Measurements from ENCODE around the gene TANC1. TPM values are rescaled to one million over a fixed set of nuclear protein-coding genes. Genes with fewer than 3 reads are reported as not detected.

The TANC1 gene
- total RNA-seq, 1 donor from 2014 or later: 56.9 TPM

DNA sequence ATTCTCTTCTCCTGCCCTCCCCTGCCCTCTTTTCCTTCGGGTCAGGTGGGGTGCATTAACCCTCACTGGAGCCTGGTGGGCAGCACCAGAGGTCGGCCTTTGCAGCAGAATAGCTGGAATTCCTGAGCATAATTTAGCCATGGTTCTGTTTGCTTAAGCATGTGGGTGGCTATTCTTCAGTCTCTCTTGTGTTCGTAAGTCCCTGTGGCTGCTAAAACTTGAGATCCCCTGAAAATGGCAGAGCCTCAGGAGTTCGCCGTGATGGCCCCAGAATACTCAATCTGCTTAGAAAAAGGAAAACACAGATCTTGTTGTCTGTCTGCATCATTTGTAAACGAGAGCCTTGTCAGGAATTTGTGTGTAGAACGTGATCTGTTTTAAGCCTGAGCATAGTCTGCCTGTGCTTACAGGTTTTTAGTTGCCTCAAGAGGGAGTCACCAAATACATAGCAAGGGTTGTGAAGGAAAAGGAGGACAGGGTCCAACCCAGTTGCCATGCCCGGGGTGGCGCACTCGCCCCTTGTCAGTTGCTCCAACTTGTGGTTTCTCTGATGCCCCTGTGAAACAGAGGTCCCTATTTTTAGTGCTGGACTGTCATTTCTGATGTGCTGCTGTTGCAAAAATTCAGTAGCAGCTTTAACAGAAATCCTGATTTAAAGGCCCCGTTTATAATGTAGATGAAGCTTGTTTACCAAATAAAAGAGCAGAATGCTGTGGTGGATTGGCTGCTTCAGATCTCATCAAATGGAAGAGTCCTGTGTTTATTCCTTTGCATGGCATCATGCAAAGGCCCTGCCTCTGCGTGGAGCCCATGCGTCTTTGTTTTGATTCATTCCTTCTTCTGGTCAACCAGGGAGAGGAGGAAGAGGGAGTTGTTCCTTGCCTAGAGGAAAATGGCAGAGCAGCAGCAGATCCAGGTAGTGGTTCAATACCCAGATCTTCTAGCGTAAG, 243.3 kb downstream of the TANC1 start:
- no peak for TF ChIP-seq CTCF (conservative IDR thresholded peaks at IDR 0.05)
- no peak for DNase-seq (ENCODE audit: extremely low spot score, unreplicated experiment)
- Mint-ChIP-seq H3K4me3 (peak overlapping the region; percentile 21), H3K27ac (peak overlapping the region; percentile 77), H3K9me3 (no peaks in the 10 kb centered on the region), H3K4me1 (ENCODE audit: unreplicated experiment) (peaks cover 26% of the 10 kb centered on the region), H3K36me3 (peaks cover 37% of the 10 kb centered on the region), H3K27me3 (no peaks in the 10 kb centered on the region)

DNA sequence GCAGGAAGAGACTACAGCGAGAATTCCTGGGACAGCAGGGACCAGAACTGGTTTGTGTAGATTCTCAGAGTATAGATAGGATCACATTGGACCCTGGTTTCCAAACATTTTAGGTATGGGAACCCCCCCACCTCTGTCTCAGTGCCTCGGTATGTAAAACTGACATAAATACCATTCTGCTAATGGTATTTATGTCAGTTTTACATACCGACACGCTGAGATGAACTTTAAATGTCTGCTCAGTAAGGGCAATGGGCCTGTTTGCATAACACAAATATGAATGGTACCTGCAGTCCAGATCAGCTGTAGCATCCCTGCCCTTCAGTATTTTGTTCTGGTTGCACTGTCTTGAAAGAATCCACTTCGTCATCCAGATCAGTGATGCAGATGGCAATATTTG, 244.9 kb downstream of the TANC1 start:
- no peak for DNase-seq (ENCODE audit: extremely low spot score, unreplicated experiment)
- Mint-ChIP-seq H3K4me1 (ENCODE audit: unreplicated experiment) (peaks cover 23% of the 10 kb centered on the region), H3K36me3 (peaks cover 38% of the 10 kb centered on the region), H3K27ac (no peak overlapping the region), H3K4me3 (no peak overlapping the region), H3K27me3 (no peaks in the 10 kb centered on the region), H3K9me3 (no peaks in the 10 kb centered on the region)
- no peak for TF ChIP-seq CTCF (conservative IDR thresholded peaks at IDR 0.05)

- no peak overlapping the region for H3K4me3 Mint-ChIP-seq
- no peak for DNase-seq (ENCODE audit: extremely low spot score, unreplicated experiment)
- H3K27me3 Mint-ChIP-seq: no peaks in the 10 kb centered on the region
- H3K9me3 Mint-ChIP-seq: no peaks in the 10 kb centered on the region
- peaks cover 20% of the 10 kb centered on the region for H3K4me1 Mint-ChIP-seq (ENCODE audit: unreplicated experiment)
- peaks cover 44% of the 10 kb centered on the region for H3K36me3 Mint-ChIP-seq
- no peak for TF ChIP-seq CTCF (conservative IDR thresholded peaks at IDR 0.05)
- H3K27ac Mint-ChIP-seq: peak overlapping the region; percentile 59
These were observed 246.0 kb downstream of the TANC1 start for GRCh38 chr2:159214325-159214865.

GRCh38 chr2:159215116-159215515, 246.7 kb downstream of the TANC1 start:
- peaks cover 49% of the 10 kb centered on the region for H3K36me3 Mint-ChIP-seq
- H3K27ac Mint-ChIP-seq: peak overlapping the region; percentile 39
- no peak for TF ChIP-seq CTCF (conservative IDR thresholded peaks at IDR 0.05)
- H3K27me3 Mint-ChIP-seq: no peaks in the 10 kb centered on the region
- H3K9me3 Mint-ChIP-seq: no peaks in the 10 kb centered on the region
- H3K4me3 Mint-ChIP-seq: no peak overlapping the region
- no peak for DNase-seq (ENCODE audit: extremely low spot score, unreplicated experiment)
- peaks cover 13% of the 10 kb centered on the region for H3K4me1 Mint-ChIP-seq (ENCODE audit: unreplicated experiment)

- peaks cover 48% of the 10 kb centered on the region for H3K36me3 Mint-ChIP-seq
These were observed 249.2 kb downstream of the TANC1 start for GRCh38 chr2:159217676-159218075.

More at GRCh38 chr2:159217676-159218075, 249.2 kb downstream of the TANC1 start:
- no peak for TF ChIP-seq CTCF (conservative IDR thresholded peaks at IDR 0.05)
- Mint-ChIP-seq H3K9me3 (no peaks in the 10 kb centered on the region), H3K27me3 (no peaks in the 10 kb centered on the region), H3K4me3 (no peak overlapping the region), H3K27ac (no peak overlapping the region), H3K4me1 (ENCODE audit: unreplicated experiment) (no peaks in the 10 kb centered on the region)
- no peak for DNase-seq (ENCODE audit: extremely low spot score, unreplicated experiment)
